ENCODE measurements around the gene TMPRSS3.

GRCh38 chr21:42361286-42361685 is 34.6 kb downstream of the TMPRSS3 start:
- no peak for TF ChIP-seq KLF10 (tag by site-specific recombination; IDR thresholded peaks at IDR 0.05)
- TF ChIP-seq, protein P1, sequence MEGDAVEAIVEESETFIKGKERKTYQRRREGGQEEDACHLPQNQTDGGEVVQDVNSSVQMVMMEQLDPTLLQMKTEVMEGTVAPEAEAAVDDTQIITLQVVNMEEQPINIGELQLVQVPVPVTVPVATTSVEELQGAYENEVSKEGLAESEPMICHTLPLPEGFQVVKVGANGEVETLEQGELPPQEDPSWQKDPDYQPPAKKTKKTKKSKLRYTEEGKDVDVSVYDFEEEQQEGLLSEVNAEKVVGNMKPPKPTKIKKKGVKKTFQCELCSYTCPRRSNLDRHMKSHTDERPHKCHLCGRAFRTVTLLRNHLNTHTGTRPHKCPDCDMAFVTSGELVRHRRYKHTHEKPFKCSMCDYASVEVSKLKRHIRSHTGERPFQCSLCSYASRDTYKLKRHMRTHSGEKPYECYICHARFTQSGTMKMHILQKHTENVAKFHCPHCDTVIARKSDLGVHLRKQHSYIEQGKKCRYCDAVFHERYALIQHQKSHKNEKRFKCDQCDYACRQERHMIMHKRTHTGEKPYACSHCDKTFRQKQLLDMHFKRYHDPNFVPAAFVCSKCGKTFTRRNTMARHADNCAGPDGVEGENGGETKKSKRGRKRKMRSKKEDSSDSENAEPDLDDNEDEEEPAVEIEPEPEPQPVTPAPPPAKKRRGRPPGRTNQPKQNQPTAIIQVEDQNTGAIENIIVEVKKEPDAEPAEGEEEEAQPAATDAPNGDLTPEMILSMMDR (tag by site-specific recombination; IDR thresholded peaks at IDR 0.05) = no peak
- TF ChIP-seq ZNF623 (tag by site-specific recombination; IDR thresholded peaks at IDR 0.05) = no peak
- TF ChIP-seq, protein P2, sequence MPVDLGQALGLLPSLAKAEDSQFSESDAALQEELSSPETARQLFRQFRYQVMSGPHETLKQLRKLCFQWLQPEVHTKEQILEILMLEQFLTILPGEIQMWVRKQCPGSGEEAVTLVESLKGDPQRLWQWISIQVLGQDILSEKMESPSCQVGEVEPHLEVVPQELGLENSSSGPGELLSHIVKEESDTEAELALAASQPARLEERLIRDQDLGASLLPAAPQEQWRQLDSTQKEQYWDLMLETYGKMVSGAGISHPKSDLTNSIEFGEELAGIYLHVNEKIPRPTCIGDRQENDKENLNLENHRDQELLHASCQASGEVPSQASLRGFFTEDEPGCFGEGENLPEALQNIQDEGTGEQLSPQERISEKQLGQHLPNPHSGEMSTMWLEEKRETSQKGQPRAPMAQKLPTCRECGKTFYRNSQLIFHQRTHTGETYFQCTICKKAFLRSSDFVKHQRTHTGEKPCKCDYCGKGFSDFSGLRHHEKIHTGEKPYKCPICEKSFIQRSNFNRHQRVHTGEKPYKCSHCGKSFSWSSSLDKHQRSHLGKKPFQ (tag by site-specific recombination; IDR thresholded peaks at IDR 0.05) = no peak
- no peak for TF ChIP-seq ZBTB44 (tag by site-specific recombination; IDR thresholded peaks at IDR 0.05)
- no peak for TF ChIP-seq ZNF138 (tag by site-specific recombination; IDR thresholded peaks at IDR 0.05; ENCODE audit: borderline replicate concordance)
- TF ChIP-seq, protein P3, sequence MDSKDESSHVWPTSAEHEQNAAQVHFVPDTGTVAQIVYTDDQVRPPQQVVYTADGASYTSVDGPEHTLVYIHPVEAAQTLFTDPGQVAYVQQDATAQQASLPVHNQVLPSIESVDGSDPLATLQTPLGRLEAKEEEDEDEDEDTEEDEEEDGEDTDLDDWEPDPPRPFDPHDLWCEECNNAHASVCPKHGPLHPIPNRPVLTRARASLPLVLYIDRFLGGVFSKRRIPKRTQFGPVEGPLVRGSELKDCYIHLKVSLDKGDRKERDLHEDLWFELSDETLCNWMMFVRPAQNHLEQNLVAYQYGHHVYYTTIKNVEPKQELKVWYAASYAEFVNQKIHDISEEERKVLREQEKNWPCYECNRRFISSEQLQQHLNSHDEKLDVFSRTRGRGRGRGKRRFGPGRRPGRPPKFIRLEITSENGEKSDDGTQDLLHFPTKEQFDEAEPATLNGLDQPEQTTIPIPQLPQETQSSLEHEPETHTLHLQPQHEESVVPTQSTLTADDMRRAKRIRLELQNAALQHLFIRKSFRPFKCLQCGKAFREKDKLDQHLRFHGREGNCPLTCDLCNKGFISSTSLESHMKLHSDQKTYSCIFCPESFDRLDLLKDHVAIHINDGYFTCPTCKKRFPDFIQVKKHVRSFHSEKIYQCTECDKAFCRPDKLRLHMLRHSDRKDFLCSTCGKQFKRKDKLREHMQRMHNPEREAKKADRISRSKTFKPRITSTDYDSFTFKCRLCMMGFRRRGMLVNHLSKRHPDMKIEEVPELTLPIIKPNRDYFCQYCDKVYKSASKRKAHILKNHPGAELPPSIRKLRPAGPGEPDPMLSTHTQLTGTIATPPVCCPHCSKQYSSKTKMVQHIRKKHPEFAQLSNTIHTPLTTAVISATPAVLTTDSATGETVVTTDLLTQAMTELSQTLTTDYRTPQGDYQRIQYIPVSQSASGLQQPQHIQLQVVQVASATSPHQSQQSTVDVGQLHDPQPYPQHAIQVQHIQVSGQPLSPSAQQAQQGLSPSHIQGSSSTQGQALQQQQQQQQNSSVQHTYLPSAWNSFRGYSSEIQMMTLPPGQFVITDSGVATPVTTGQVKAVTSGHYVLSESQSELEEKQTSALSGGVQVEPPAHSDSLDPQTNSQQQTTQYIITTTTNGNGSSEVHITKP (tag by site-specific recombination; IDR thresholded peaks at IDR 0.05) = no peak
- no peak for TF ChIP-seq SP2 (tag by site-specific recombination; IDR thresholded peaks at IDR 0.05)
- TF ChIP-seq, protein P4, sequence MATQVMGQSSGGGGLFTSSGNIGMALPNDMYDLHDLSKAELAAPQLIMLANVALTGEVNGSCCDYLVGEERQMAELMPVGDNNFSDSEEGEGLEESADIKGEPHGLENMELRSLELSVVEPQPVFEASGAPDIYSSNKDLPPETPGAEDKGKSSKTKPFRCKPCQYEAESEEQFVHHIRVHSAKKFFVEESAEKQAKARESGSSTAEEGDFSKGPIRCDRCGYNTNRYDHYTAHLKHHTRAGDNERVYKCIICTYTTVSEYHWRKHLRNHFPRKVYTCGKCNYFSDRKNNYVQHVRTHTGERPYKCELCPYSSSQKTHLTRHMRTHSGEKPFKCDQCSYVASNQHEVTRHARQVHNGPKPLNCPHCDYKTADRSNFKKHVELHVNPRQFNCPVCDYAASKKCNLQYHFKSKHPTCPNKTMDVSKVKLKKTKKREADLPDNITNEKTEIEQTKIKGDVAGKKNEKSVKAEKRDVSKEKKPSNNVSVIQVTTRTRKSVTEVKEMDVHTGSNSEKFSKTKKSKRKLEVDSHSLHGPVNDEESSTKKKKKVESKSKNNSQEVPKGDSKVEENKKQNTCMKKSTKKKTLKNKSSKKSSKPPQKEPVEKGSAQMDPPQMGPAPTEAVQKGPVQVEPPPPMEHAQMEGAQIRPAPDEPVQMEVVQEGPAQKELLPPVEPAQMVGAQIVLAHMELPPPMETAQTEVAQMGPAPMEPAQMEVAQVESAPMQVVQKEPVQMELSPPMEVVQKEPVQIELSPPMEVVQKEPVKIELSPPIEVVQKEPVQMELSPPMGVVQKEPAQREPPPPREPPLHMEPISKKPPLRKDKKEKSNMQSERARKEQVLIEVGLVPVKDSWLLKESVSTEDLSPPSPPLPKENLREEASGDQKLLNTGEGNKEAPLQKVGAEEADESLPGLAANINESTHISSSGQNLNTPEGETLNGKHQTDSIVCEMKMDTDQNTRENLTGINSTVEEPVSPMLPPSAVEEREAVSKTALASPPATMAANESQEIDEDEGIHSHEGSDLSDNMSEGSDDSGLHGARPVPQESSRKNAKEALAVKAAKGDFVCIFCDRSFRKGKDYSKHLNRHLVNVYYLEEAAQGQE (tag by site-specific recombination; IDR thresholded peaks at IDR 0.05) = no peak
- no peak for TF ChIP-seq ZNF10 (tag by site-specific recombination; IDR thresholded peaks at IDR 0.05)
